GM12873 (cell line): ENCODE results near the gene PCED1A.

Experiments used
- TF ChIP-seq, protein P1 (sequence below): IDR thresholded peaks from 2 replicates; pipeline ENCODE4 v1.5.1; 2012; ENCODE audit warnings: low read depth, mild to moderate bottlenecking, moderate library complexity, low read length, control low read depth; ENCODE audit not compliant: insufficient read depth; ENCODE audit errors: missing control alignments

Gene PCED1A

DNA sequence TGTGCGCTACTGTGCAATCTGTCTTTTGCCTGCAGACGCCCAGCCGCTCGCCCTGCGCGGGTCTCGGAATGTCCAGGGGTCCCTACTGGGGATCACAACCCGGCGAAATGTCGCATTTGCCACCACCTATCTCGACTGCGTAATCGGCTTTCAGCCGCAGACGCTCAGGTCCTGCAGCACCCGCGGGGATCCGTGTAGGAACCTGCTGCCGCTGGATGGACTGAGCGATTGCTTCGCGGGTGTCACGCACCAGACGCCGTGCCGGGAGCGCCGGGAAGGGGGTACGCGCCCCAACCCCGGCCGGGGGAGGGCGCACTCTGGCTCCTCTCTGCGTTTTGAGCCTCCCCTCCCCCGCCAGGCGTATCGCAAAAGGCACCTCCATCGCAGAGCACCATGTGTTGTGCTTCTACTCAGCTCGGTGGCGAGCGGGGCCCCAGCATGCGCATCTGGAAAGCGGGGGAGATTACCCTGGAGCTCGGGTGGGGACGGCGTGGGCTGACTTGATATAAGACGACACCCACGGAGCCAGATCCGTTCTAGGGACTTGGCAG is 32.1 kb upstream of the PCED1A start:
- TF ChIP-seq, protein P1, sequence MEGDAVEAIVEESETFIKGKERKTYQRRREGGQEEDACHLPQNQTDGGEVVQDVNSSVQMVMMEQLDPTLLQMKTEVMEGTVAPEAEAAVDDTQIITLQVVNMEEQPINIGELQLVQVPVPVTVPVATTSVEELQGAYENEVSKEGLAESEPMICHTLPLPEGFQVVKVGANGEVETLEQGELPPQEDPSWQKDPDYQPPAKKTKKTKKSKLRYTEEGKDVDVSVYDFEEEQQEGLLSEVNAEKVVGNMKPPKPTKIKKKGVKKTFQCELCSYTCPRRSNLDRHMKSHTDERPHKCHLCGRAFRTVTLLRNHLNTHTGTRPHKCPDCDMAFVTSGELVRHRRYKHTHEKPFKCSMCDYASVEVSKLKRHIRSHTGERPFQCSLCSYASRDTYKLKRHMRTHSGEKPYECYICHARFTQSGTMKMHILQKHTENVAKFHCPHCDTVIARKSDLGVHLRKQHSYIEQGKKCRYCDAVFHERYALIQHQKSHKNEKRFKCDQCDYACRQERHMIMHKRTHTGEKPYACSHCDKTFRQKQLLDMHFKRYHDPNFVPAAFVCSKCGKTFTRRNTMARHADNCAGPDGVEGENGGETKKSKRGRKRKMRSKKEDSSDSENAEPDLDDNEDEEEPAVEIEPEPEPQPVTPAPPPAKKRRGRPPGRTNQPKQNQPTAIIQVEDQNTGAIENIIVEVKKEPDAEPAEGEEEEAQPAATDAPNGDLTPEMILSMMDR: peak; percentile 68

DNA sequence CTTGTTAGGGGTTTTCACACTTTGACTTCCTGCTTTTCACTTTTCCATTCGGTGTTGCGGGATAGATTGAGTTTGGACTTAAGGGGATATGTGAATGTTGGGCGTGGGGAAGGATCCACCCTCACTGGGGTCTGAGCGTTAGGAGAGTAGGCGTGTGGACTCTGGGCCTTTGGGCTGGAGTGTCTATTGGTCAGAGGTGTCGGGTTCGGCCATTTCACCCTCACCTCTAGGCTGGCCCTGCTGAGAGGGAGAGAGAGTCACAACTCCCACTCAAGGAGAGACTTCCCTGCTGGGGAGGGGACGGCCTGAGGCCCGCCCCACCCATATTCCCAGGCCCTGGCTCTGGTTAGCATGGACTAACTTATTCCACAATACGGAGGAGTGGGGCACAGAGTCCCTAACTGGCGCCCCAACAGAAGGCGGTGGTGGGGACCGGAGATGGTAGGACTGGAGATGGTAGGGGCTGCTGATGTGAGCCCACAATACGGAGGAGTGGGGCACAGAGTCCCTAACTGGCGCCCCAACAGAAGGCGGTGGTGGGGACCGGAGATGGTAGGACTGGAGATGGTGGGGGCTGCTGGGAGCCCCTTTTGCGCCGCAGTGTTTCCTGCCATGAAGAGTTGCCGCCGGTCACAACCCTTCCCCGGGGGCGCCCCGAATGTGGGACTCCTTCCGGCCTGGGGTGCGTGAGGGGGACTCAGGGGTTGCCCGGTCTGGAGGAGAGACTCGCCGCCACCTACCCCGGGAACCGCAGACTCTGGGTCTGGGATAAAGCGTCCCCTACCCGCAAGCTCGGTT is 31.4 kb upstream of the PCED1A start:
- TF ChIP-seq, protein P1: no peak

DNA sequence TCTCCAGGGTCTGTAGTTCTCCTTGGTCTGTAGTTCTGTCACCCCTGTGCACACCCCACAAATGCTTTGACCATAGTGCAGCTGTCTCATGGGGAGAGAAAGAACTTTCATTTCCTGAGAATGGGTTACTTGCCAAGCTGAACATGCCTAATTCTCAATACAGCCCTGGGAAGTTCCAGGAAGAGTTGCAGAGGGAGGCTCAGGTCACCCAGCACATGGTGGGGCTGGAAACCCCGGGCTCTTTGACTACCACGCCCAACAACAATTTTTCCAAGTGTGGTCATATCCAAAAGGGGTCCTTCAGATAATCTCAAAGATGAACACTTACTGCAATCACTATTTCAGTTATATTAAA is 30.6 kb upstream of the PCED1A start:
- TF ChIP-seq, protein P1: no peak

DNA sequence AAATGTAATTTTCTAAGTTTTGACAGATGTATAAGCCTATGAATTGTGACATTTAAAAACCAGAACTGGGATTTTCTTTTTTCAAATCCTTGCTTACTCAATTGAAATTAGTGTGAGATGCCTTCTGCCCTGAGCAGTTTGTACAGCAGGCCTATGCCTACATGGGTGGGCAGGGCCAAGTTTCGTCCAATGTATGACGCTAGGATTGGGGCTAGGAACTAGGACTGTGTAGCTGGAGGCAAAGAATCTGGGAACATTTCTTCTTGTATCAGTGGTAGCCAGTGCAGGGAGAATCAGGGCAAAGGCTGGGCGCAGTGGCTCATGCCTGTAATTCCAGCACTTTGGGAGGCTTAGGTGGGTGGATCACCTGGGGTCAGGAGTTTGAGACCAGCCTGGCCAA is 28.9 kb upstream of the PCED1A start:
- TF ChIP-seq, protein P1: no peak

DNA sequence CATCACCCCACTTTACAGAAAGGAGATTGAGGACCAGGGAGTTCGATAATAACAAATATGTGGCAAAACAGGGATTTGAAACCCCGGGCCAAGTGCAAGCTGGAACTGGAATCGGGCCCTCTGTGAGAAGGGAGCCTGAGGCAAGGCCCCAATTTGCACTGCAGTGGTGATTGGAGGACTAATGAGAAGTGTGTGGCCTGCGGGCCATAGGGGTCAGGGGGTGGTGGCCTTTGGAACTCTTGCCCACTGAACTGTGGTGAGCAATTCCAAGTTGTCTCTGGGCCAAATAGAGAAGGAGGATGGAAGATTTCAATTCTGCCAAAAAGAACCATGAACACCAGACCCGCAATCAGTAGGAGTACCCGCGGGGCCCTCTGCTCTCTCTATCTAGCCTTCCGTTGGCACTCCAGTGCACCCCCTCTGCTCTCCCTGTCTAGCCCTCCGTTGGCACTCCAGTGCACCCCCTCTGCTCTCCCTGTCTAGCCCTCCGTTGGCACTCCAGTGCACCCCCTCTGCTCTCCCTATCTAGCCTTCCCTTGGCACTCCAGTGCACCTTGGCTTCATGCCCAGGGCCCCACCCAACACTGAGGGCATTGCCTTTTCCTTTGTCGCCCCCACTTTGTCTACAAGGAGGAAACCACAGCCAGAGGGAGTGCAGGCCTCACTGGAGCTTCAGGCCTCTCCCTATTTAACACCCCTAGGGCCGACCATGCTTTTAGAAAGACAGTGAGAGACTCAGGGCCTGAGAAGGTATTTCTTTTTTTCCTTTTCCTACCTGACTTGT is 26.8 kb upstream of the PCED1A start:
- TF ChIP-seq, protein P1: no peak

DNA sequence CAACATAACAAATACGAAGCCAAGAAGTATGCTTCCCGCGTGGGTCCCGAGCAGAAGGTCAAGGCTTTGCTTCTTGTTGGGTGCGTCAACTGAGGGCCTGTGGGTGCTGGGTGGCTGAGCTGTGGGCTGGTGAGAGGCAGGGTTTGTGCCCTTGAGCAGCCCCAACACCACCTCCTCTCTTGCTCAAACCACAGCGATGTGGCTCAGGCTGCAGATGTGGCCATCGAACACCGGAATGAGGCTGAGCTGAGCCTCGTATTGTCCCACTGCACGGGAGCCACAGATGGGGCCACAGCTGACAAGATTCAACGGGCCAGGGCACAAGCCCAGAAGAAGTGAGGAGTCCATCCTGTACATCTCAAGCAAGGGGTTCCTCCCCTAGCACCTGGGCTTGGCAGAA is 25.8 kb upstream of the PCED1A start:
- TF ChIP-seq, protein P1: no peak

DNA sequence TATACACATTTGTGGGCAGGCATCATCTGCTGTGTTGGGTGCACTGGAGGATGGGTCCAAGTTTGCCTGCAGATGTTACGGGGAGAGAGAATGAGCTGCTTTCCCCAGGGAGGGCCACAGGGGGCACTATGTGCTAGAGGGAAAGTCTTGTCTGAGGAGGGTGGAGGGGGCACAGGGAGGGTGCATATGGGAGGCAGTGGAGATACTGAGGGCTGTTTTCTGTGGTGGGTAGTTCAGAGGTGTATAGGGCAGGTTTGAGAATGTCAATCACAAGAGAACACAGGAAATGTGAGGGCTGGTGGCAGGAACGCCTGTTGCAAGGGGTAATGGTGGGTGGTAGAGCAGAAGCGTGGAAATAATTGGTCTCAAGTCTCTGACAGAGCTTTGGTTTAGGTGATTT is 25.2 kb upstream of the PCED1A start:
- TF ChIP-seq, protein P1: peak; percentile 21
